Liver (tissue), 9 donors: Measurements from ENCODE around the gene ADRM1. TPM values are rescaled to one million over a fixed set of nuclear protein-coding genes. Genes with fewer than 3 reads are reported as not detected.

Experiments
- DNase-seq: peaks from one replicate; pipeline ENCODE4 v3.0.0-alpha.2; 2017; ENCODE audit warnings: low spot score
- H3K27ac ChIP-seq, 2 donors: one replicate each; pipeline ENCODE4 v1.7.0; 2013; ENCODE audit warnings: inconsistent platforms in 2 of 2, low read length in 2 of 2, control low read depth in 1 of 2, low read depth in 1 of 2, mild to moderate bottlenecking in 1 of 2
- H3K27me3 ChIP-seq, 4 donors: one replicate each; pipeline versions ENCODE4 v1.6.1 to v1.7.0; 2013; ENCODE audit warnings: low read length in 3 of 4, inconsistent platforms in 1 of 4, mild to moderate bottlenecking in 1 of 4, moderate library complexity in 1 of 4; ENCODE audit not compliant: control insufficient read depth in 4 of 4, insufficient read depth in 4 of 4
- H3K36me3 ChIP-seq, 4 donors: one replicate each; pipeline versions ENCODE4 v1.6.1 to v1.7.0; 2013; ENCODE audit warnings: low read length in 3 of 4, mild to moderate bottlenecking in 3 of 4, low read depth in 1 of 4, moderate library complexity in 1 of 4; ENCODE audit not compliant: control insufficient read depth in 4 of 4, insufficient read depth in 3 of 4
- H3K4me1 ChIP-seq, 4 donors: one replicate each; pipeline versions ENCODE4 v1.6.1 to v1.7.0; 2013; ENCODE audit warnings: low read length in 3 of 4, mild to moderate bottlenecking in 3 of 4, moderate library complexity in 1 of 4; ENCODE audit not compliant: control insufficient read depth in 4 of 4, insufficient read depth in 4 of 4
- H3K4me3 ChIP-seq, 3 donors: one replicate each; pipeline versions ENCODE4 v1.6.1 to v1.7.0; 2013; ENCODE audit warnings: low read length in 3 of 3, control low read depth in 1 of 3, low read depth in 1 of 3, mild to moderate bottlenecking in 1 of 3
- H3K9ac ChIP-seq, 2 donors: one replicate each; pipeline ENCODE4 v1.7.0; 2013; ENCODE audit warnings: low read length in 2 of 2, mild to moderate bottlenecking in 2 of 2, moderate library complexity in 2 of 2, control low read depth in 1 of 2, low read depth in 1 of 2
- H3K9me3 ChIP-seq, 4 donors: one replicate each; pipeline versions ENCODE4 v1.6.1 to v1.7.0; 2013; ENCODE audit warnings: low read length in 3 of 4; ENCODE audit not compliant: control insufficient read depth in 4 of 4
- EGR1 ChIP-seq, 2 donors: IDR thresholded peaks; 2 replicates each; pipeline ENCODE4 v1.6.1; 2016 to 2018; ENCODE audit warnings: antibody characterized with exemption in 2 of 2, low read depth in 2 of 2
- FOXA1 ChIP-seq: IDR thresholded peaks from 2 replicates; pipeline ENCODE4 v1.6.1; 2016; ENCODE audit warnings: antibody characterized with exemption
- FOXA2 ChIP-seq: IDR thresholded peaks from 2 replicates; pipeline ENCODE4 v1.6.1; 2016; ENCODE audit warnings: antibody characterized with exemption
- HNF4A ChIP-seq, 2 donors: conservative IDR thresholded peaks; 2 replicates each; pipeline ENCODE4 v1.6.1; 2016; ENCODE audit warnings: antibody characterized with exemption in 2 of 2, mild to moderate bottlenecking in 2 of 2
- HNF4G ChIP-seq: IDR thresholded peaks from 2 replicates; pipeline ENCODE4 v1.6.1; 2016; ENCODE audit warnings: antibody characterized with exemption
- JUND ChIP-seq, 2 donors: IDR thresholded peaks; 2 replicates each; pipeline ENCODE4 v1.6.1; 2016; ENCODE audit warnings: antibody characterized with exemption in 2 of 2
- MAX ChIP-seq: IDR thresholded peaks from 2 replicates; pipeline ENCODE4 v1.6.1; 2016; ENCODE audit warnings: antibody characterized with exemption
- NR2F2 ChIP-seq: IDR thresholded peaks from 2 replicates; pipeline ENCODE4 v1.6.1; 2016; ENCODE audit warnings: antibody characterized with exemption
- RXRA ChIP-seq, 2 donors: IDR thresholded peaks; 2 replicates each; pipeline ENCODE4 v1.6.1; 2017 to 2018; ENCODE audit warnings: antibody characterized with exemption in 2 of 2, mild to moderate bottlenecking in 1 of 2
- SP1 ChIP-seq: IDR thresholded peaks from 2 replicates; pipeline ENCODE4 v1.6.1; 2018; ENCODE audit warnings: antibody characterized with exemption, mild to moderate bottlenecking
- TAF1 ChIP-seq: conservative IDR thresholded peaks from 2 replicates; pipeline ENCODE4 v1.6.1; 2016; ENCODE audit warnings: antibody characterized with exemption, mild to moderate bottlenecking
- YY1 ChIP-seq: IDR thresholded peaks from 2 replicates; pipeline ENCODE4 v1.6.1; 2016; ENCODE audit warnings: antibody characterized with exemption, mild to moderate bottlenecking
- WGBS: extraction: QIAGEN DNeasy Blood & Tissue Kit; methylation state at CpG from one replicate; pipeline ENCODE4 v1.1.7; 2013; 5-methylcytosine and 5-hydroxymethylcytosine counted together
- polyA plus RNA-seq, 2 donors: library from polyadenylated mRNA; stranded (reverse) in 1 of 2; unstranded in 1 of 2; fragments of 200-250 nt in 1 of 2; fragments of >200 nt in 1 of 2; fragmentation: Nextera tagmentation in 1 of 2; extraction: Ambion mirVana in 1 of 2; gene quantifications; one replicate each; pipeline versions ENCODE4 v1.2.1 to v1.2.3, GENCODE V29; 2013 to 2015
- total RNA-seq, 2 donors: library from RNA; depleted of rRNA; stranded (reverse); fragments of >200 nt; gene quantifications; one replicate each; pipeline ENCODE4 v1.2.3, GENCODE V29; 2014
- TF ChIP-seq, protein P1 (sequence below): IDR thresholded peaks from 2 replicates; pipeline ENCODE4 v1.6.1; 2016; ENCODE audit warnings: antibody characterized with exemption
- TF ChIP-seq, protein P2 (sequence below): IDR thresholded peaks from 2 replicates; pipeline ENCODE4 v1.6.1; 2016; ENCODE audit warnings: antibody characterized with exemption, mild to moderate bottlenecking
- TF ChIP-seq, protein P3 (sequence below): IDR thresholded peaks from 2 replicates; pipeline ENCODE4 v1.6.1; 2016; ENCODE audit warnings: antibody characterized with exemption
- TF ChIP-seq, protein P4 (sequence below): fragments of 150-350 bp; IDR thresholded peaks from 2 replicates; pipeline ENCODE4 v1.5.1; 2017; ENCODE audit warnings: improper control_type of control experiment, low read depth, low read length; ENCODE audit not compliant: missing input control
- donor health status: healthy.
- donor health status: healthy.
- donor health status: healthy.
- donor health status: healthy.
- donor health status: healthy.

Gene ADRM1
- total and polyA plus RNA-seq, 4 donors = 45.3 to 91.0 (median 77.3) TPM

- no peak overlapping the region for H3K4me3 ChIP-seq
- 94% methylated on average over 10 of the region's 10 CpGs for WGBS
- H3K27me3 ChIP-seq = no peaks in the 10 kb centered on the region
- no peak overlapping the region for H3K9ac ChIP-seq
- TF ChIP-seq TAF1 (no peak), RXRA (IDR thresholded peaks at IDR 0.05) (no peak), JUND (IDR thresholded peaks at IDR 0.05) (no peak)
- TF ChIP-seq, protein P1, sequence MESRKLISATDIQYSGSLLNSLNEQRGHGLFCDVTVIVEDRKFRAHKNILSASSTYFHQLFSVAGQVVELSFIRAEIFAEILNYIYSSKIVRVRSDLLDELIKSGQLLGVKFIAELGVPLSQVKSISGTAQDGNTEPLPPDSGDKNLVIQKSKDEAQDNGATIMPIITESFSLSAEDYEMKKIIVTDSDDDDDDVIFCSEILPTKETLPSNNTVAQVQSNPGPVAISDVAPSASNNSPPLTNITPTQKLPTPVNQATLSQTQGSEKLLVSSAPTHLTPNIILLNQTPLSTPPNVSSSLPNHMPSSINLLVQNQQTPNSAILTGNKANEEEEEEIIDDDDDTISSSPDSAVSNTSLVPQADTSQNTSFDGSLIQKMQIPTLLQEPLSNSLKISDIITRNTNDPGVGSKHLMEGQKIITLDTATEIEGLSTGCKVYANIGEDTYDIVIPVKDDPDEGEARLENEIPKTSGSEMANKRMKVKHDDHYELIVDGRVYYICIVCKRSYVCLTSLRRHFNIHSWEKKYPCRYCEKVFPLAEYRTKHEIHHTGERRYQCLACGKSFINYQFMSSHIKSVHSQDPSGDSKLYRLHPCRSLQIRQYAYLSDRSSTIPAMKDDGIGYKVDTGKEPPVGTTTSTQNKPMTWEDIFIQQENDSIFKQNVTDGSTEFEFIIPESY = no peak
- TF ChIP-seq, protein P2, sequence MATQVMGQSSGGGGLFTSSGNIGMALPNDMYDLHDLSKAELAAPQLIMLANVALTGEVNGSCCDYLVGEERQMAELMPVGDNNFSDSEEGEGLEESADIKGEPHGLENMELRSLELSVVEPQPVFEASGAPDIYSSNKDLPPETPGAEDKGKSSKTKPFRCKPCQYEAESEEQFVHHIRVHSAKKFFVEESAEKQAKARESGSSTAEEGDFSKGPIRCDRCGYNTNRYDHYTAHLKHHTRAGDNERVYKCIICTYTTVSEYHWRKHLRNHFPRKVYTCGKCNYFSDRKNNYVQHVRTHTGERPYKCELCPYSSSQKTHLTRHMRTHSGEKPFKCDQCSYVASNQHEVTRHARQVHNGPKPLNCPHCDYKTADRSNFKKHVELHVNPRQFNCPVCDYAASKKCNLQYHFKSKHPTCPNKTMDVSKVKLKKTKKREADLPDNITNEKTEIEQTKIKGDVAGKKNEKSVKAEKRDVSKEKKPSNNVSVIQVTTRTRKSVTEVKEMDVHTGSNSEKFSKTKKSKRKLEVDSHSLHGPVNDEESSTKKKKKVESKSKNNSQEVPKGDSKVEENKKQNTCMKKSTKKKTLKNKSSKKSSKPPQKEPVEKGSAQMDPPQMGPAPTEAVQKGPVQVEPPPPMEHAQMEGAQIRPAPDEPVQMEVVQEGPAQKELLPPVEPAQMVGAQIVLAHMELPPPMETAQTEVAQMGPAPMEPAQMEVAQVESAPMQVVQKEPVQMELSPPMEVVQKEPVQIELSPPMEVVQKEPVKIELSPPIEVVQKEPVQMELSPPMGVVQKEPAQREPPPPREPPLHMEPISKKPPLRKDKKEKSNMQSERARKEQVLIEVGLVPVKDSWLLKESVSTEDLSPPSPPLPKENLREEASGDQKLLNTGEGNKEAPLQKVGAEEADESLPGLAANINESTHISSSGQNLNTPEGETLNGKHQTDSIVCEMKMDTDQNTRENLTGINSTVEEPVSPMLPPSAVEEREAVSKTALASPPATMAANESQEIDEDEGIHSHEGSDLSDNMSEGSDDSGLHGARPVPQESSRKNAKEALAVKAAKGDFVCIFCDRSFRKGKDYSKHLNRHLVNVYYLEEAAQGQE = no peak
- TF ChIP-seq, protein P3, sequence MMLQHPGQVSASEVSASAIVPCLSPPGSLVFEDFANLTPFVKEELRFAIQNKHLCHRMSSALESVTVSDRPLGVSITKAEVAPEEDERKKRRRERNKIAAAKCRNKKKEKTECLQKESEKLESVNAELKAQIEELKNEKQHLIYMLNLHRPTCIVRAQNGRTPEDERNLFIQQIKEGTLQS = no peak
- H3K36me3 ChIP-seq = peaks cover 6 to 38% (median 22%) of the 10 kb centered on the region in 4 donors
- no peak for DNase-seq
- peaks cover 0 to 6% (median 0%) of the 10 kb centered on the region in 4 donors for H3K4me1 ChIP-seq
- H3K27ac ChIP-seq = no peak overlapping the region
- H3K9me3 ChIP-seq = no peaks in the 10 kb centered on the region
Observed at GRCh38 chr20:62267543-62267942, 35.3 kb upstream of the ADRM1 start.

- WGBS = 84% methylated on average over 7 of the region's 7 CpGs
- H3K36me3 ChIP-seq = peaks cover 10 to 42% (median 26%) of the 10 kb centered on the region in 4 donors
Observed at GRCh38 chr20:62268228-62268900, 34.4 kb upstream of the ADRM1 start.

More at GRCh38 chr20:62268228-62268900, 34.4 kb upstream of the ADRM1 start:
- H3K27ac ChIP-seq = no peak overlapping the region
- peaks cover 0 to 6% (median 0%) of the 10 kb centered on the region in 4 donors for H3K4me1 ChIP-seq
- H3K4me3 ChIP-seq = no peak overlapping the region
- no peak overlapping the region for H3K9ac ChIP-seq
- no peaks in the 10 kb centered on the region for H3K27me3 ChIP-seq
- DNase-seq = no peak
- no peaks in the 10 kb centered on the region for H3K9me3 ChIP-seq
- TF ChIP-seq JUND (IDR thresholded peaks at IDR 0.05) = no peak
- TF ChIP-seq EGR1 (IDR thresholded peaks at IDR 0.05; ENCODE audit: low read depth in 2 of 2) = no peak
- TF ChIP-seq SP1 = no peak
- TF ChIP-seq HNF4G = no peak
- TF ChIP-seq, protein P2 = no peak
- TF ChIP-seq MAX = no peak
- TF ChIP-seq, protein P4, sequence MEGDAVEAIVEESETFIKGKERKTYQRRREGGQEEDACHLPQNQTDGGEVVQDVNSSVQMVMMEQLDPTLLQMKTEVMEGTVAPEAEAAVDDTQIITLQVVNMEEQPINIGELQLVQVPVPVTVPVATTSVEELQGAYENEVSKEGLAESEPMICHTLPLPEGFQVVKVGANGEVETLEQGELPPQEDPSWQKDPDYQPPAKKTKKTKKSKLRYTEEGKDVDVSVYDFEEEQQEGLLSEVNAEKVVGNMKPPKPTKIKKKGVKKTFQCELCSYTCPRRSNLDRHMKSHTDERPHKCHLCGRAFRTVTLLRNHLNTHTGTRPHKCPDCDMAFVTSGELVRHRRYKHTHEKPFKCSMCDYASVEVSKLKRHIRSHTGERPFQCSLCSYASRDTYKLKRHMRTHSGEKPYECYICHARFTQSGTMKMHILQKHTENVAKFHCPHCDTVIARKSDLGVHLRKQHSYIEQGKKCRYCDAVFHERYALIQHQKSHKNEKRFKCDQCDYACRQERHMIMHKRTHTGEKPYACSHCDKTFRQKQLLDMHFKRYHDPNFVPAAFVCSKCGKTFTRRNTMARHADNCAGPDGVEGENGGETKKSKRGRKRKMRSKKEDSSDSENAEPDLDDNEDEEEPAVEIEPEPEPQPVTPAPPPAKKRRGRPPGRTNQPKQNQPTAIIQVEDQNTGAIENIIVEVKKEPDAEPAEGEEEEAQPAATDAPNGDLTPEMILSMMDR = no peak
- TF ChIP-seq, protein P3 = no peak
- TF ChIP-seq, protein P1 = no peak
- no peak for TF ChIP-seq HNF4A (conservative IDR thresholded peaks at IDR 0.05)
- TF ChIP-seq NR2F2 = no peak
- no peak for TF ChIP-seq FOXA1
- TF ChIP-seq YY1 = no peak
- TF ChIP-seq FOXA2 = no peak
